Natural killer cell treated with Interleukin-12 subunit alpha and Interleukin-12 subunit beta and Interleukin-15 and Interleukin-18, amount 100 ng/mL, for 72 hours (primary cell): ENCODE measurements around the gene THBS2. TPM values are rescaled to one million over a fixed set of nuclear protein-coding genes. Genes with fewer than 3 reads are reported as not detected.
"Not testable (repeated sequence)": the region's sequence is repeated elsewhere in the genome, so short reads cannot be mapped to it uniquely, and the experiment has no call there.

Experiments used
- ATAC-seq, 2 donors: fragments of 150-1000 bp; cut with Tn5 transposase in 1 of 2; sonication (Bioruptor Pico), chemical (Tn5 transposase) in 1 of 2; 2 replicates each; pipeline ENCODE4 v1.10.0; 2021
- DNase-seq: peaks from one replicate; pipeline ENCODE4 v3.0.0; 2022; ENCODE audit warnings: low spot score
- H3K27ac Mint-ChIP-seq, 2 donors: 1 replicate in 1 of 2; 2 replicates in 1 of 2; pipeline ENCODE4 v1.8.0; 2022; ENCODE audit warnings: mixed read lengths in 2 of 2, mild to moderate bottlenecking in 1 of 2, moderate library complexity in 1 of 2
- H3K27me3 Mint-ChIP-seq, 2 donors: 1 replicate in 1 of 2; 2 replicates in 1 of 2; pipeline ENCODE4 v1.8.0; 2022; ENCODE audit warnings: mixed read lengths in 2 of 2
- H3K36me3 Mint-ChIP-seq: one replicate; pipeline ENCODE4 v1.8.0; 2022; ENCODE audit warnings: mixed read lengths
- H3K4me1 Mint-ChIP-seq, 2 donors: 1 replicate in 1 of 2; 2 replicates in 1 of 2; pipeline ENCODE4 v1.8.0; 2022; ENCODE audit warnings: low read depth in 2 of 2, mixed read lengths in 2 of 2, mild to moderate bottlenecking in 1 of 2
- H3K4me3 Mint-ChIP-seq: one replicate; pipeline ENCODE4 v1.8.0; 2022; ENCODE audit warnings: mixed read lengths
- H3K9me3 Mint-ChIP-seq: 2 replicates; pipeline ENCODE4 v1.8.0; 2022; ENCODE audit warnings: mixed read lengths
- total RNA-seq, 2 donors: library from RNA; stranded (reverse); gene quantifications; one replicate each; pipeline ENCODE4 v1.2.3, GENCODE V29; 2022

THBS2 gene
- total RNA-seq, 2 donors from 2014 or later, result not detected

GRCh38 chr6:169288591-169288990 lies 34.9 kb upstream of the THBS2 start:
- DNase-seq, result no peak
- Mint-ChIP-seq H3K4me3 (no peak overlapping the region), H3K9me3 (no peaks in the 10 kb centered on the region), H3K36me3 (no peaks in the 10 kb centered on the region), H3K4me1 (no peaks in the 10 kb centered on the region), H3K27ac (no peak overlapping the region), H3K27me3 (peaks cover 0 to 4% of the 10 kb centered on the region in 2 donors)
- no peak for ATAC-seq

- no peaks in the 10 kb centered on the region for H3K36me3 Mint-ChIP-seq
- no peak overlapping the region for H3K4me3 Mint-ChIP-seq
- no peak for ATAC-seq
- H3K9me3 Mint-ChIP-seq, result no peaks in the 10 kb centered on the region
- DNase-seq, result no peak
- no peak overlapping the region for H3K27ac Mint-ChIP-seq
- peaks cover 0 to 4% of the 10 kb centered on the region in 2 donors for H3K27me3 Mint-ChIP-seq
- H3K4me1 Mint-ChIP-seq, result no peaks in the 10 kb centered on the region
Observed at GRCh38 chr6:169287675-169288074, 34.0 kb upstream of the THBS2 start.

- Mint-ChIP-seq H3K4me1 (no peaks in the 10 kb centered on the region), H3K27me3 (peaks cover 0 to 4% of the 10 kb centered on the region in 2 donors), H3K36me3 (no peaks in the 10 kb centered on the region), H3K9me3 (no peaks in the 10 kb centered on the region), H3K27ac (no peak overlapping the region), H3K4me3 (no peak overlapping the region)
- ATAC-seq, result no peak
- DNase-seq, result no peak
Observed at GRCh38 chr6:169286961-169287360, 33.3 kb upstream of the THBS2 start.

- no peaks in the 10 kb centered on the region for H3K9me3 Mint-ChIP-seq
- DNase-seq (no peak), ATAC-seq (peak; percentile 10 to 48)
- no peaks in the 10 kb centered on the region for H3K4me1 Mint-ChIP-seq
- no peak overlapping the region for H3K4me3 Mint-ChIP-seq
- H3K27me3 Mint-ChIP-seq, result no peaks in the 10 kb centered on the region
- H3K27ac Mint-ChIP-seq, result no peak overlapping the region
- H3K36me3 Mint-ChIP-seq, result no peaks in the 10 kb centered on the region
Observed at GRCh38 chr6:169285165-169285564, 31.5 kb upstream of the THBS2 start.

- DNase-seq (no peak), ATAC-seq (no peak)
- Mint-ChIP-seq H3K36me3 (no peaks in the 10 kb centered on the region), H3K4me1 (no peaks in the 10 kb centered on the region), H3K9me3 (no peaks in the 10 kb centered on the region), H3K27me3 (no peaks in the 10 kb centered on the region), H3K4me3 (no peak overlapping the region), H3K27ac (no peak overlapping the region)
Observed at GRCh38 chr6:169283924-169284323, 30.3 kb upstream of the THBS2 start.

GRCh38 chr6:169282043-169282442 lies 28.4 kb upstream of the THBS2 start:
- Mint-ChIP-seq H3K9me3 (no peaks in the 10 kb centered on the region), H3K4me3 (no peak overlapping the region), H3K4me1 (no peaks in the 10 kb centered on the region), H3K27me3 (no peaks in the 10 kb centered on the region), H3K27ac (no peak overlapping the region), H3K36me3 (no peaks in the 10 kb centered on the region)
- DNase-seq (no peak), ATAC-seq (no peak)

- Mint-ChIP-seq H3K27me3 (no peaks in the 10 kb centered on the region), H3K9me3 (no peaks in the 10 kb centered on the region), H3K4me1 (no peaks in the 10 kb centered on the region), H3K4me3 (no peak overlapping the region), H3K27ac (no peak overlapping the region), H3K36me3 (no peaks in the 10 kb centered on the region)
- ATAC-seq (no peak), DNase-seq (no peak)
Observed at GRCh38 chr6:169277619-169278018, 24.0 kb upstream of the THBS2 start.

GRCh38 chr6:169274781-169275180 lies 21.1 kb upstream of the THBS2 start:
- no peaks in the 10 kb centered on the region for H3K36me3 Mint-ChIP-seq
- no peak overlapping the region for H3K27ac Mint-ChIP-seq
- H3K9me3 Mint-ChIP-seq, result no peaks in the 10 kb centered on the region
- no peak for DNase-seq
- no peak overlapping the region for H3K4me3 Mint-ChIP-seq
- no peak for ATAC-seq
- H3K27me3 Mint-ChIP-seq, result peaks cover 4 to 16% of the 10 kb centered on the region in 2 donors
- no peaks in the 10 kb centered on the region for H3K4me1 Mint-ChIP-seq

GRCh38 chr6:169273511-169273910 lies 19.9 kb upstream of the THBS2 start:
- no peak overlapping the region for H3K27ac Mint-ChIP-seq
- DNase-seq (no peak), ATAC-seq (no peak)
- H3K36me3 Mint-ChIP-seq, result no peaks in the 10 kb centered on the region
- peaks cover 4 to 16% of the 10 kb centered on the region in 2 donors for H3K27me3 Mint-ChIP-seq
- H3K4me1 Mint-ChIP-seq, result no peaks in the 10 kb centered on the region
- no peaks in the 10 kb centered on the region for H3K9me3 Mint-ChIP-seq
- no peak overlapping the region for H3K4me3 Mint-ChIP-seq

- H3K27me3 Mint-ChIP-seq, result peaks cover 4 to 16% of the 10 kb centered on the region in 2 donors
- no peaks in the 10 kb centered on the region for H3K36me3 Mint-ChIP-seq
- DNase-seq, result no peak
- no peaks in the 10 kb centered on the region for H3K4me1 Mint-ChIP-seq
- no peaks in the 10 kb centered on the region for H3K9me3 Mint-ChIP-seq
- H3K27ac Mint-ChIP-seq, result no peak overlapping the region
- H3K4me3 Mint-ChIP-seq, result no peak overlapping the region
- ATAC-seq, result no peak
Observed at GRCh38 chr6:169271877-169272216, 18.2 kb upstream of the THBS2 start.

- ATAC-seq (no peak), DNase-seq (no peak)
- H3K9me3 Mint-ChIP-seq, result no peaks in the 10 kb centered on the region
- no peaks in the 10 kb centered on the region for H3K36me3 Mint-ChIP-seq
- H3K4me1 Mint-ChIP-seq, result no peaks in the 10 kb centered on the region
- H3K27ac Mint-ChIP-seq, result no peak overlapping the region
- H3K27me3 Mint-ChIP-seq, result peaks cover 4 to 16% of the 10 kb centered on the region in 2 donors
- no peak overlapping the region for H3K4me3 Mint-ChIP-seq
Observed at GRCh38 chr6:169271158-169271876, 17.7 kb upstream of the THBS2 start.

- not testable (repeated sequence) for H3K36me3 Mint-ChIP-seq, ATAC-seq, H3K4me3 Mint-ChIP-seq, DNase-seq, H3K4me1 Mint-ChIP-seq, H3K27ac Mint-ChIP-seq, H3K9me3 Mint-ChIP-seq
- peaks cover 4 to 16% of the 10 kb centered on the region in 2 donors for H3K27me3 Mint-ChIP-seq
Observed at GRCh38 chr6:169270077-169270380, 16.4 kb upstream of the THBS2 start.

GRCh38 chr6:169269180-169270076 lies 15.8 kb upstream of the THBS2 start:
- Mint-ChIP-seq H3K9me3 (no peaks in the 10 kb centered on the region), H3K27me3 (peaks cover 4 to 16% of the 10 kb centered on the region in 2 donors), H3K36me3 (no peaks in the 10 kb centered on the region), H3K4me1 (no peaks in the 10 kb centered on the region), H3K27ac (no peak overlapping the region), H3K4me3 (no peak overlapping the region)
- ATAC-seq (no peak), DNase-seq (no peak)

- H3K36me3 Mint-ChIP-seq, result no peaks in the 10 kb centered on the region
- ATAC-seq (no peak), DNase-seq (no peak)
- H3K9me3 Mint-ChIP-seq, result no peaks in the 10 kb centered on the region
- no peak overlapping the region for H3K4me3 Mint-ChIP-seq
- H3K27ac Mint-ChIP-seq, result no peak overlapping the region
- H3K27me3 Mint-ChIP-seq, result peaks cover 4 to 16% of the 10 kb centered on the region in 2 donors
- H3K4me1 Mint-ChIP-seq, result no peaks in the 10 kb centered on the region
Observed at GRCh38 chr6:169268276-169268675, 14.6 kb upstream of the THBS2 start.
